GM12892 (cell line): ENCODE results near the gene ZNF185.
"Not testable (repeated sequence)": the region's sequence is repeated elsewhere in the genome, so short reads cannot be mapped to it uniquely, and the experiment has no call there.

ENCODE experiments used
- DNase-seq: peaks from one replicate; pipeline ENCODE4 v3.0.0; 2011; ENCODE audit not compliant: insufficient read length
- FAIRE-seq: peaks from 2 replicates; lab custom pipeline; 2011; peaks lifted over from hg19 to GRCh38; lab: Jason Lieb, UNC
- POLR2A ChIP-seq: IDR thresholded peaks from 2 replicates; pipeline ENCODE4 v1.6.1; 2011; ENCODE audit warnings: low read depth, low read length, control low read depth
- POLR2AphosphoS5 ChIP-seq: IDR thresholded peaks from 2 replicates; pipeline ENCODE4 v1.6.1; 2011; ENCODE audit warnings: low read depth, low read length, control low read depth
- TAF1 ChIP-seq: IDR thresholded peaks from 2 replicates; pipeline ENCODE4 v1.6.1; 2011; ENCODE audit warnings: low read depth, mild to moderate bottlenecking, control low read depth, low read length, borderline replicate concordance

ZNF185 gene

GRCh38 chrX:152898442-152898841 lies 575 bp downstream of the ZNF185 start:
- no peak for TF ChIP-seq TAF1
- no peak for TF ChIP-seq POLR2A
- no peak for TF ChIP-seq POLR2AphosphoS5
- DNase-seq (no peak), FAIRE-seq (no peak)

- no peak for DNase-seq
- TF ChIP-seq TAF1, result no peak
- FAIRE-seq, result no peak
Measured at GRCh38 chrX:152899111-152899873, 1.4 kb downstream of the ZNF185 start.

DNA sequence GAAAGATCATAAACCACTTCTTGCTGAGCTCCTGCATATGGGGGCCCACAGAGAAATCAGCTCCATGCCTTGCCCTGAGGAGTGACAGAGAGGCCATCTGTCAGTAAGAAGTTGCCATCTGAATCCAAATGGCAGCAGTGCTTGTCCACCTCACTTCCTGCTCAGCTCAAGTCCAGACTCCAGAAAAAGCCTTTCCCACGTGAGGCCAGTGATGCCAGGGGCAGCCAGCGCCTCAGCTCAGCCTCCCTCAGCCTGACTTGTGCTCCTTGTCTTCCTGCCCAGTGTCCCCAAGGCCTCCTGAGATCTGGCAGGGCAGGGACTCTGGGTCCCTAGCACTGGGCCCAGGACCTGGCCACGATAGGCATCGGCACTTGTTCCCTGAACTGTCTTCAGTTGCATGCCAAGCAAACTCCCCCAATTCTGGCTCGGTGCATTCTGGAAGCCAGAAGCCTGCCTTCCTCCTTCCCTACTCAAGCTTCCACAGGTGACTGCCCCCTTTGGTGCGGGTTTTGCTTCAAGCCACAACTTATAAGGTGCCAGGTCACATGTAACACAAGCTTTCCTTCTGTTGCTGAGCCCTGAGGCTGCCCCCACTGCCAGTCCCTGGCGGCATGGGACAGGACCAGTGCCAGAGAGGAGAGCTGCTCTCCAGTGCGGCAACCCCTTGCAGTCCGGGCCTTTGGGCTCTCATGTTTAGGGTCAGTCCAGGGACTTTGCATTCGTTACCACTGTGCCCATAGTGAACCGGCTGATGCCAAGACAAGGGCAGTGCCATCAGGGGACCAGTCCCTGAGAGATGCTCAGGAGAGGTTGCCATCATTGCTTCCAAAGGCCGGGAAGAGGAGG lies 2.2 kb downstream of the ZNF185 start:
- DNase-seq (no peak), FAIRE-seq (no peak)
- TF ChIP-seq TAF1 (no peak), POLR2A (no peak), POLR2AphosphoS5 (no peak)

DNA sequence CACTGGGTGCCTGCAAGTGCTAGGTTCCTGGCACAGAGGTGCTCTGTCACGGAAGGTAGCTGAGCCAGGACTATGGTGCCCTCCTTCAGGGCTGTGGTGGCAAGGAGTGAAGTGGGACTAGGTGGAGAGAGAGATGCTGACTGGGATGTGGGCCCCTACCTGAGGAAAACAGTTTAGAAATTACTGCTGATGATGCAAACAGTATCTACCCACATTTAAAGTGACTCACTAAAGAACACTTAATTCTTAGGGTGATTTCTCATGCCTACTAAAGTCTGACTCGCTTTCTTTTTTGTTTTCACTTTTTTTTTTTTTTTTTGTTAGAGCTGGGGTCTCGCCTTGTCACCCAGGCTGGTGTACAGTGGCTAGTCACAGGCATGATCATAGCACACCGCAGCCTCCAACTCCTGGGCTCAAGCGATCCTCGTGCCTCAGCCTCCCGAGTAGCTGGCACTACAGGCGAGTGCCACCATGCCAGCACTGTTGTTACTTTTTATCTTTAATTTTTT lies 3.1 kb downstream of the ZNF185 start:
- DNase-seq (no peak), FAIRE-seq (no peak)
- TF ChIP-seq TAF1 (no peak), POLR2AphosphoS5 (no peak), POLR2A (no peak)

GRCh38 chrX:152901816-152902501 lies 4.1 kb downstream of the ZNF185 start:
- TF ChIP-seq POLR2A (no peak), TAF1 (no peak), POLR2AphosphoS5 (no peak)
- FAIRE-seq, result no peak

GRCh38 chrX:152902502-152902820 lies 4.6 kb downstream of the ZNF185 start:
- TF ChIP-seq POLR2AphosphoS5 (no peak), TAF1 (no peak), POLR2A (no peak)
- DNase-seq (no peak), FAIRE-seq (no peak)

More at GRCh38 chrX:152901816-152902501, 4.1 kb downstream of the ZNF185 start:
- DNase-seq, result no peak

GRCh38 chrX:152903589-152903988 lies 5.7 kb downstream of the ZNF185 start:
- FAIRE-seq, result no peak
- DNase-seq, result no peak

GRCh38 chrX:152904151-152905080 lies 6.5 kb downstream of the ZNF185 start:
- FAIRE-seq (peak; percentile 51), DNase-seq (peak; percentile 71)
- TF ChIP-seq POLR2A (no peak), TAF1 (no peak), POLR2AphosphoS5 (no peak)

More at GRCh38 chrX:152903589-152903988, 5.7 kb downstream of the ZNF185 start:
- no peak for TF ChIP-seq POLR2A
- TF ChIP-seq POLR2AphosphoS5, result no peak
- TF ChIP-seq TAF1, result no peak

DNA sequence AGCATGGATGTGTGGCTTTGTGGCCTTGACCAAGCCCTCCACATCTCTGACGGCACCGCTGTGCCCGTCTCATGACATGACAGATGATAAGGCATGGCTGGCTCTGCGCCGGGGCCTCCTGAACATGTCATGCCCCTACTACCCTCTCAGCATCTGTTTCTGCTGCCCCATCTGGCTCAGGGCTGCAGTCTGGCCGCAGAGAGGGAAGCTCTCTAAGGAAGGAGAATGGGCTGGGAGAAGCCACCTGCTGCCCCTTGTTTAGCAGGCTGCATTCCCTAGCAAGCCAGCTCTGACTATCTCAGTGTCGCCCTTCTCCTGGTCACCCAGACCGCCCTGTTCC lies 7.2 kb downstream of the ZNF185 start:
- TF ChIP-seq POLR2AphosphoS5, result no peak
- TF ChIP-seq TAF1, result no peak
- no peak for TF ChIP-seq POLR2A
- DNase-seq, result no peak
- no peak for FAIRE-seq

DNA sequence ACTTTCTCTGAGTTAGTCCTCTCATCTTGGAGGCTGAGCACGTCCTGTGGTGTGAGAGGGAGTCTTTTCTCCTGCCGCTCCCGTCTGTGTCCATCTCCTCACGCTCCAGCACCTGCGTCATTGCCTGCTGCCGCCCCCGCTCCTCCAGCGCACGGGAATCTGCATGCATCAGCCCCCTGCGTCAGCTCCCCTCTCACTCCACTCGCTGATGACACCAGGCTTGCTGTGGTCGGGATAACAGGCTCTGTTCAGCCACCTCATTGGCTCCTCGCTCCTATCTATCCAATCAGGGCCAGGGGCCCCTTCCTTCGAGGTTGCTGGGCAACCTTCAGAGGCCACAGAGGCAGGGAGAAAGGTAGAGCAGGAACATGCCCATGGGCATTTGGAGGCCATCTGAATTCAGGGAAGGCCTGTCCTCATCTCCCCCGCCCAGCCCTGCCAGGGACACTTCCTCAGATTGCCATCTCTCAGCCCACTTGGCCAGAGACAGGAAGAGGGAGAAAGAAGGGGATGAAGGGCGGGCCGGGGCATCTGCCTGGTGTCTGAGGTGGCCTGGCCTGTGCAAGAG lies 9.3 kb downstream of the ZNF185 start:
- DNase-seq, result no peak
- no peak for FAIRE-seq
- TF ChIP-seq TAF1, result no peak
- TF ChIP-seq POLR2A, result no peak
- no peak for TF ChIP-seq POLR2AphosphoS5

- no peak for FAIRE-seq
- no peak for TF ChIP-seq POLR2AphosphoS5
- TF ChIP-seq POLR2A, result no peak
- TF ChIP-seq TAF1, result no peak
- DNase-seq, result no peak
Measured at GRCh38 chrX:152908486-152908885, 10.6 kb downstream of the ZNF185 start.

- not testable (repeated sequence) for DNase-seq, FAIRE-seq
Measured at GRCh38 chrX:152910018-152910417, 12.2 kb downstream of the ZNF185 start.
